DND-41 (cell line): ENCODE data around the gene CLCA2.
A peak's percentile ranks its signal among the peaks of the same experiment; 100 is the strongest.

ENCODE experiments used
- ATAC-seq: fragments of 200-7000 bp; cut with Tn5 transposase; 3 replicates; pipeline ENCODE4 v1.9.1; 2021; ENCODE audit warnings: low read depth; ENCODE audit not compliant: insufficient read depth
- DNase-seq: peaks from one replicate; pipeline ENCODE4 v3.0.0-alpha.2; 2020
- H2AFZ ChIP-seq: 2 replicates; pipeline ENCODE4 v1.6.0; 2012; ENCODE audit warnings: low read depth, low read length
- H3K27ac ChIP-seq: 2 replicates; pipeline ENCODE4 v1.5.1; 2012; ENCODE audit warnings: low read length, inconsistent platforms
- H3K27me3 ChIP-seq: fragments of 200-600 bp; sonication (generic); 2 replicates; pipeline ENCODE4 v1.6.0; 2012; ENCODE audit warnings: low read length, mild to moderate bottlenecking, inconsistent platforms; ENCODE audit not compliant: insufficient read depth, poor library complexity
- H3K36me3 ChIP-seq: 2 replicates; pipeline ENCODE4 v1.5.1; 2012; ENCODE audit warnings: low read length, inconsistent platforms; ENCODE audit not compliant: insufficient read depth
- H3K4me1 ChIP-seq: 2 replicates; pipeline ENCODE4 v1.5.1; 2012; ENCODE audit warnings: mild to moderate bottlenecking, low read length; ENCODE audit not compliant: insufficient read depth
- H3K4me2 ChIP-seq: 2 replicates; pipeline ENCODE4 v1.6.0; 2012; ENCODE audit warnings: mild to moderate bottlenecking, moderate library complexity, low read length, inconsistent platforms; ENCODE audit not compliant: insufficient read depth
- H3K4me3 ChIP-seq, 2 experiments: fragments of 200-600 bp in 1 of 2; shearing (Covaris generic) in 1 of 2; 2 replicates each; pipeline ENCODE4 v1.5.1; 2012 to 2016; ENCODE audit warnings: inconsistent platforms in 2 of 2, low read length in 2 of 2, mild to moderate bottlenecking in 2 of 2, low read depth in 1 of 2, moderate library complexity in 1 of 2
- H3K79me2 ChIP-seq: 2 replicates; pipeline ENCODE4 v1.6.0; 2012; ENCODE audit warnings: low read length, inconsistent platforms; ENCODE audit not compliant: insufficient read depth
- H3K9ac ChIP-seq: 2 replicates; pipeline ENCODE4 v1.6.0; 2012; ENCODE audit warnings: low read depth, mild to moderate bottlenecking, inconsistent platforms, low read length, moderate library complexity
- H3K9me3 ChIP-seq: 2 replicates; pipeline ENCODE4 v1.5.1; 2012; ENCODE audit warnings: low read length, moderate library complexity, mild to moderate bottlenecking, inconsistent platforms; ENCODE audit not compliant: insufficient read depth, severe bottlenecking
- H4K20me1 ChIP-seq: 2 replicates; pipeline ENCODE4 v1.6.0; 2012; ENCODE audit warnings: low read length; ENCODE audit not compliant: insufficient read depth
- CTCF ChIP-seq: IDR thresholded peaks from 2 replicates; pipeline ENCODE4 v1.5.1; 2012; ENCODE audit warnings: borderline replicate concordance, low read length, moderate library complexity, mild to moderate bottlenecking; ENCODE audit not compliant: poor library complexity, severe bottlenecking; ENCODE audit errors: extremely low read depth
- EZH2 ChIP-seq: IDR thresholded peaks from 3 replicates; pipeline ENCODE4 v1.6.1; 2012; ENCODE audit warnings: borderline replicate concordance, low read depth, mild to moderate bottlenecking, moderate library complexity, low read length, inconsistent platforms; ENCODE audit not compliant: severe bottlenecking

CLCA2 gene

GRCh38 chr1:86380257-86380861, 43.6 kb upstream of the CLCA2 start:
- ATAC-seq = peak; percentile 57
- Histone ChIP-seq H3K4me3 (no peak overlapping the region), H3K27me3 (no peaks in the 10 kb centered on the region), H3K4me2 (peak overlapping the region; percentile 64), H3K27ac (no peak overlapping the region), H3K4me1 (peaks cover 47% of the 10 kb centered on the region), H3K36me3 (peaks cover 33% of the 10 kb centered on the region), H3K9me3 (peaks cover 22% of the 10 kb centered on the region), H3K79me2 (peaks cover 9% of the 10 kb centered on the region), H3K9ac (no peak overlapping the region; the same call in none of the 2 replicates), H2AFZ (no peak overlapping the region), H4K20me1 (no peaks in the 10 kb centered on the region)
- TF ChIP-seq EZH2 = no peak
- peak; percentile 89 for TF ChIP-seq CTCF
- no peak for DNase-seq

GRCh38 chr1:86381223-86381622, 42.7 kb upstream of the CLCA2 start:
- no peak for DNase-seq
- H4K20me1 ChIP-seq = no peaks in the 10 kb centered on the region

GRCh38 chr1:86382878-86383277, 41.1 kb upstream of the CLCA2 start:
- peaks cover 17% of the 10 kb centered on the region for H3K36me3 ChIP-seq
- peak overlapping the region; percentile 62 for H2AFZ ChIP-seq
- DNase-seq = no peak
- peaks cover 33% of the 10 kb centered on the region for H3K4me1 ChIP-seq
- peak overlapping the region; percentile 51 for H3K9ac ChIP-seq
- H3K4me3 ChIP-seq = peak overlapping the region; percentile 26 to 49; a peak in 3 of 4 replicates
- TF ChIP-seq EZH2 = no peak
- TF ChIP-seq CTCF = no peak
- peaks cover 13% of the 10 kb centered on the region for H3K9me3 ChIP-seq
- no peaks in the 10 kb centered on the region for H4K20me1 ChIP-seq
- H3K4me2 ChIP-seq = peak overlapping the region; percentile 64
- H3K79me2 ChIP-seq = peaks cover 10% of the 10 kb centered on the region
- ATAC-seq = peak; percentile 68
- peak overlapping the region; percentile 81 for H3K27ac ChIP-seq
- no peaks in the 10 kb centered on the region for H3K27me3 ChIP-seq

More at GRCh38 chr1:86381223-86381622, 42.7 kb upstream of the CLCA2 start:
- Histone ChIP-seq H3K4me3 (peak overlapping the region in 1 of 2 experiments; percentile 37; a peak in 2 of 4 replicates), H3K4me1 (peaks cover 38% of the 10 kb centered on the region), H3K36me3 (peaks cover 32% of the 10 kb centered on the region), H3K79me2 (peaks cover 9% of the 10 kb centered on the region), H2AFZ (peak overlapping the region; percentile 25; the same call in 1 of the 2 replicates), H3K9ac (peak overlapping the region; percentile 26), H3K4me2 (peak overlapping the region; percentile 64), H3K27me3 (no peaks in the 10 kb centered on the region), H3K9me3 (peaks cover 22% of the 10 kb centered on the region), H3K27ac (peak overlapping the region; percentile 63)
- no peak for TF ChIP-seq CTCF
- no peak for TF ChIP-seq EZH2
- ATAC-seq = peak; percentile 57
